Stimulated activated CD8-positive, alpha-beta memory T cell treated with anti-CD3 and anti-CD28 coated beads, Interleukin-12 subunit alpha, Interleukin-12 subunit beta, amount 100 ng/mL, for 4 hours (primary cell): ENCODE results near the gene NEURL1B.

ENCODE experiments used
- DNase-seq: peaks from one replicate; pipeline ENCODE4 v3.0.0-alpha.2; 2020; ENCODE audit warnings: low read depth

The NEURL1B gene

GRCh38 chr5:172715931-172716682, 75.0 kb downstream of the NEURL1B start:
- DNase-seq, result no peak

DNA sequence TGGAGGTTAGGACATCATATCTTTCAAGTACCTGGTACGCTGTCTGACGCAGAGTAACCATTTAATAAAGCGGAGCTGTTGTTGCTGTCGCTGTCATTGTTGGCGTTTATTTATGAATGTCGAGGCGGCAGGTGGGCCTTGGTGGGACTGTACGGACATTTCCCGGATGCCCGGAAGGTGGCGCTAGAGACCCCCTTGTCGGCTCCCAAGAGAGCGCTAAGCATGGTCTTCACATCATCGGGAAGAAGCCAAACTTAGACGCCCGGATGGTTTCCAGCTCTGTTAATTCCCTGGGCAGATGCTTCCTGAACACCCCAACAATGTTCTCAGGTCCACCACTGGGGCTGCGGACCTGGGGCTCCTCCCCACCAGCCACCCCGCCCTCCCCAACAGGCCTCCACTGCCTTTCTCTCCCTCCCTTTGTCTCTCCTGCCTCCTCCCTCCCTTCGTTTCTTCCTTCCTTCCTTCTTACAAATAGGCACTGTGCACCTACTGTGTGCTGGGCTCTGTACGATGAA, 75.8 kb downstream of the NEURL1B start:
- peak; percentile 67 for DNase-seq

- DNase-seq, result no peak
Observed at GRCh38 chr5:172717481-172718195, 76.6 kb downstream of the NEURL1B start.

GRCh38 chr5:172718527-172719114, 77.6 kb downstream of the NEURL1B start:
- no peak for DNase-seq

DNA sequence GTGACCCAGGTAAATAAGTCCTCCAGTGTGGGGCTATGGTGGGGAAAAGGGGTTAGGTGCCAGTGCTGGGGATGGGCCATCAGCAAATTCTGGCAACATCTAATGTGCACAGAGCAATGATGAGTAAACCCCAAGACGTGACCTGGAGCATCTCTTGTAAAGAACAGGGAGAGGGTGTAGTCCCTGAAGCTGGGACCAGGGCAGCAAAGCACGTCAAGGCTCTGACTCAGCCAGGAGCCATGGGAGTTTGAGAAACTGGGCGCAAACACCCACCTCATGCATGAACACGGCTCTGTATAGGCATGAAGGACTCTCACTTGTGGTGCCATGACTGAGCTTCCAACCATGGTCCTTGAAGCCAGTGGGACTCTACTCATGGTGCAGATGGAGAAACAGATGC, 78.1 kb downstream of the NEURL1B start:
- no peak for DNase-seq

GRCh38 chr5:172720655-172721054, 79.6 kb downstream of the NEURL1B start:
- DNase-seq, result no peak

- DNase-seq, result no peak
Observed at GRCh38 chr5:172721455-172722326, 80.6 kb downstream of the NEURL1B start.

DNA sequence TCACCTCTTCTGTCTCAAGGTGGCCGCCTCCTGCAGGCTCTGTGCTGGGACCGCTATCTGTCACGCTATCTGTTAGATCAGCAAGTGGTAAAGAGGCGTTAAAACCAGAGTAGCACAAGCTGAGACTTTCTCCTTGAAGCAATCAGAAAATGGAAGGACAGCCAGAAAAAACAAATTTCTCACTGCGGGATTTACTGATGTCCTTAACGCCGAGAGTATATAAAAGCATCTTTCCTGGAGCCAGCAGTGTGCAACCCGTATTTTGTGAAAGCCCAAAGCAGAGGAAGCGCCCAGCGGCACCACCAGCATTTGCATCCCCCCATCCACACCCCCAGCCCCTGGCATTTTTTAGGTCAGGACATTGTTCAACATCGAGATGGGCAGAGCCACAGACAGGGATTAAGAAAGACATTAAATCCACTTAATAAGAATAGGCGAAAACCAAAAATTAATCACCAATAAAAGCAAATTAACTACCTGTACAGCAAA, 81.3 kb downstream of the NEURL1B start:
- DNase-seq, result peak; percentile 19

DNA sequence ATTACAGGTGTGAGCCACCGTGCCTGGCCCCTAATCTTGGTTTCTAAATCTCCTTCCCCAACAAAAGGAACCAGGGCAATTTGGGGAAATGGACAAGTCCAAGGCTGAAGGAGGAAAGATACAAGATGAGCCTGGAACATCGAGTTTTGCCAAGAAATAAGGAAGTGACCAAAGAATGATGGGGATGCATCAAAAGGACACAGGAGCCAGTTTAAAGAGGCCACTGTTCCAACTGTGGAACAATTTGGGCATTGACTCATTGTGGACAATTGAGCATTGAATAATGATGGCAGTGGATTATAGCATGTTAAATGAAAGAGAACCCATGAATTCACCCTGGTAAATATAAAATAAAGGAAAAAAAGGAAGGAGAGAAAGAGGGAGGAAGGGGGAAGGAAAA, 82.4 kb downstream of the NEURL1B start:
- DNase-seq, result no peak

DNA sequence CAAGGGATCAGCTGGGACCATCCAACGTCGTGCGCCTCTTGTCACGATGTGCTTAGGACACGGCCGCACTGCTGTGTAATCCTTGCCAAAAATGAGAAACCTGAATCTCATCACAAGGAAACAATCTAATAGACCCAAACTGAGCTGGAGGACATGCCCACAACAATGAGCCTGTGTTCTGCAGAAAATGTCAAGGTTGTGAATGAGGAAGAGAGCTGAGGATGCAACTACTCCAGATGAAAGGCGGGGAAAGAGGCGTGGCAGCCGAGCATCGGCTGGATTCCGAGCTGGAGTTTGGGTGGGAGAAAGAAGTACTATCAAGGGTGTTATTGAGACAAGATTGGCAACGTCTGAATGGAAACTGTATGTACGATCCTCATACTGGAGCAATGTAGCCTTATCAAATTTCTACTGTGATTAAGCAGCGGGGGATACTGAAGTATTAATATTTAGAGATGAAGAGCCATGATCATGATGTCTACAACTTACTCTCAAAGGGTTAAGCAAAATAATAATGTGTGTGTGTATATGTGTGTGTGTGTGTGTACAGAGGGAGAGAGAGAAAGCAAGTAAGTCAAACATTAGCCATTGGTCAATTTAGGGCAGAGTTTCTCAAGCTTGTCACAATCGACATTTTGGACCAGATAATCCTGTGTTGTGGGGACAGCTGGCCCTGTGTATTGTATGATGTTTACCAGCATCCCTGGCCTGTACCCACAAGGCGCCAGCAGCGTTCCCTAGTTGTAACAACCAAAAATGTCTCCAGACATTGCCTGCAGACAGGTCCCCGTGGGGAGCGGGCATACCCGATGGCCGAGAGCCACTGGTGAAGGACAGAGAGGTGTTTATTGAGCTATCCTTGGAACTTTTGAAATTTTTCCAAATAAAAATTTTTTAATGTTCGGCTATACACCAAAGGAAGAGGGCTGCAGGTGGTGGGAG, 83.5 kb downstream of the NEURL1B start:
- DNase-seq, result no peak

GRCh38 chr5:172725273-172725672, 84.2 kb downstream of the NEURL1B start:
- DNase-seq, result no peak

GRCh38 chr5:172725785-172726184, 84.7 kb downstream of the NEURL1B start:
- DNase-seq, result no peak

GRCh38 chr5:172726966-172727365, 85.9 kb downstream of the NEURL1B start:
- no peak for DNase-seq

DNA sequence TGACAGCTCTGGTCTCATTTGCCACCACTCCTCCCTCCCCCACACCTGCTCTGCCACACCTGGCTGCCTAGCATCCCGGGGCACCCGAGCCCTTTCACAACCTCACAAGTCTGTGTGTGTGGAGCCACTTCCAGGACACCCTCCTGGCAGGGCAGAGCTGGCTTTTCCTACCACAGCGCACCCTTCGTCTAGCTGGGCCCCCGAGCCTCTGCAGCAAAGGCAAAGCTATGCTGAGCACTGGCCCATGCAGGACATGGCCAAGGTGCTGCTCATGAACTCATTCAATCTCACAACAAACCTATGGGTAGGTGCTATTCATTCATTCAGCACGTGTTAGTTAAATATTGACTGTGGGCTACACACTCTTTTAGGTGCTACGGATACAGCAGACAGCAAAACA, 86.5 kb downstream of the NEURL1B start:
- DNase-seq, result no peak

DNA sequence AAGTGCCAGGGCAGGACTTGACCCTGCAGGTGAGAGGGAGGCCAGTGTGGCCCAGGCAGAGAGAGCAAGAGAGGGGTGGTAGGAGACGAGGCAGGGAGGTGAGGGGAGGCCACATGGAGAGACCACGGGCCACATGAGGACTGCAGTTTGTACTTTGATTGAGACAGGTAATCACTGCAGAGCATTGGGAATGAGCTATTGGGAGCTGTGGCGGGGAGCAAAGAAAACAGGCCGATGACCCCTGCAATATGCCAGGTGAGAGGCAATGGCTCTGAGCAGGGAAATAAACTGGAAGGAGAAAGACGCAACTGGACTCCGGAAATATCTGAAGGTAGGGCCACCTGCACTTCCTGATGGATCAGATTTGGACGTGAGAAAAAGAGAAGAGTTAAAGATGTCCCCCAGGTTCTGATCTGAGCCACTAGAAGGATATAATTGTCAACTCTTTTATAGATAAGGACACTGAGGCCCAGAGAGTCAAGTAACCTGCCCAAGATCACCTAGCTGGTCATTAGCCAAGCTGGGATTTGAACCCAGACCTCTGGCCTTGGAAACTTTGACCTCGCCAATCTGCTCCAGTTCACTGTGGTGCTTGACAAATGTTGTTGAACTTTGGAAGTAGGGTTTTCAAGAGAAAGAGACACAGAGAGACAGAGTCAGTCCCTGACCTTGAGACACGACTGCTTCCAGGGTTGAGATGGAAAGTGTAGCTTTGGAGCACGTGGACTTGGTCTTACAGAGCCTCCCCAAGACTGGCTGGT, 87.6 kb downstream of the NEURL1B start:
- DNase-seq, result no peak

DNA sequence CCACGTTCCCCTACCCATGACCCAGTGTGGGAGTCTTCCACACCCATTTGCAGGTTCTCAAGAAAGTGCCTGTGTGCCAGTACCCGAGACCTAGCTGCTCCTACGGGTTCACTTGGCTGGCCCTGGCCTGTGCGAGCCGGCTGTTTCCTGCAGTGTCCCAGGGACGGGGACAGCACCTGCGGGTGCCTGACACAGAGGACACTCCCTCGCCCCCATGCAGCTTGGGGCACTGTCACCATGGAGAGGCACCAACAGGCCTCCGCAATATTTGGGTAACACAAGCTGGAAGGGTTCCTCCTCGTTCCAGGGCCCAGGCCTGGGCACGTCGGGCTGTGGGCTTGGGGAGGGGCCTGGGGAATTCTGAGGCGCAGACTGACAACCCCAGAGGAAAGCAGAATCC, 88.5 kb downstream of the NEURL1B start:
- no peak for DNase-seq

DNA sequence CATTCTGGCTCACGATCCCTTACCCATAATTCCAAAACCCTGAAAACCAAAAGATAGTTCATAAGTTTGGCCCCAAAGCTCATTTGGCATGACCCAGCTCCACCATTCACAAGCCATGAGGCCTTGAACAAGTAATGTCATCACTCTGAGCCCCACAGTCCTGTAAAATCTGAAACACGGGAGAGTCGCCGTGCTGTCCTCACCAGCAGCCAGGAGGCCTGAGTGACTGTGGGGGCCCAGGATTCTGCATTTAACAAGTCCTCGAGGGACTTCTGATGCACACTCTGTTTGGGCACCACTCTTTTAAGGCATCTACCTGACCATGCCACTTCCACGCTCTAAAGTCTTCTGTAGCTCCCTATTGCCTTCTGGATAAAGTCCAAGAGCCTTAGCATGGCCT, 89.2 kb downstream of the NEURL1B start:
- DNase-seq, result no peak

- no peak for DNase-seq
Observed at GRCh38 chr5:172730981-172731679, 90.1 kb downstream of the NEURL1B start.

DNA sequence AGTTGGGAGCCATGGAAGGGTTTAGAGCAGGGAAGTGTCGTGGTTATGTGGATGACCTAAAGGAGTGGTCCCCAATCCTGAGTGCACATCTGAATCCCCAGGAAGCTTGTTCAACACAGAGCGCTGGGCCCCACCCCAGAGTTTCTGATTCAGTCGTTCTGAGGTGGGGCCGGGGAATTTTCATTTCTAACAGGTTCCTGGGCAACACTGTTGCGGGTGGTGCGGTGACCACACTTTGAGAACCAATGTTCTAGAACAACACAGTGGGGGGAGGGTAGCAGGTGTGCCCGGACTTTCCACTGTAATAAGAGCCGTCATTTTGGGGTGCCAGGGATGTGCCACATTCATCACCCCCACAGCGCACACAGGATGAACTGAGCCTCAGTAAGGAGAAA, 90.6 kb downstream of the NEURL1B start:
- DNase-seq, result no peak
